HG03139 (cell line): ENCODE data around the gene OR7A17.

ENCODE experiments used
- ATAC-seq: cut with Tn5 transposase; IDR thresholded peaks from one replicate; pipeline ENCODE4 v1.9.1; 2021; ENCODE audit not compliant: unreplicated experiment

OR7A17 gene

DNA sequence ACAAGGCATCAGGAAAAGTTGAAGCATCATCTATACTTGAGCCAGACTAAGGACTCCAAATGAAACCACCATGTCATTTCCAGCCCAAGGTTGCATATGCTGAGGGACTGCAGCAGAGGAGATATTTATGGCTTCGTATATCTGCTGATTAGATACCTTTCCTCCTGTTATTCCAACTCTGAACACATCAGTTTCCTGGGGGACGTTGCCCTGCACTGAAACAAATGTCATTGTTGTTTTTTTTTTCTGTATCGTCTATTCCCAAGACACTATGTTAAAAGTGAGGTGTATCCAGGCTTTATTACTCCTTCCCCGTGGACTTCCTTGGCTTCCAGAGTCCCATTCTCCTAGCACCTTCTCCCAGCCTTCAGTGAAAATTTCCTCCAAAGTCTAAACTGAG is at the start of gene OR7A17:
Gene OR7A17 (minus strand): TSS at position 101 of the 400 bp plus-strand sequence. CDS start 4,777 bp downstream, outside the sequence.
- no peak for ATAC-seq

DNA sequence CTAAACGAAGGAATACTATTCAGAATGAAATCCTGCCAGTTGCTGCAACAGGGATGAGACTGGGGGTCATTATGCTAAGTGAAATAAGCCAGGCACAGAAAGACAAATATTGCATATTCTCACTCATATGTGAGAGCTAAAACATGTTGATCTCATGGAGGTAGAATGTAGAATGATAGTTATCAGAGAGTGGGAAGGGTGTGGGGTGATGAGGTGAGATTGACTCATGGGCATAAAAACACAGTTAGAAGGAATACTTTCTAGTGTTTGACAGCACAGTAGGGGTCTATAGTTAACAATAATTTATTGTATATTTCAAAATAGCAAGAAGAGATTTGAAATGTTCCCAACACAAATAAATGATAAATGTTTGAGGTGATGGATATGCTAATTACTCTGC is 47.6 kb upstream of the OR7A17 start:
- no peak for ATAC-seq

DNA sequence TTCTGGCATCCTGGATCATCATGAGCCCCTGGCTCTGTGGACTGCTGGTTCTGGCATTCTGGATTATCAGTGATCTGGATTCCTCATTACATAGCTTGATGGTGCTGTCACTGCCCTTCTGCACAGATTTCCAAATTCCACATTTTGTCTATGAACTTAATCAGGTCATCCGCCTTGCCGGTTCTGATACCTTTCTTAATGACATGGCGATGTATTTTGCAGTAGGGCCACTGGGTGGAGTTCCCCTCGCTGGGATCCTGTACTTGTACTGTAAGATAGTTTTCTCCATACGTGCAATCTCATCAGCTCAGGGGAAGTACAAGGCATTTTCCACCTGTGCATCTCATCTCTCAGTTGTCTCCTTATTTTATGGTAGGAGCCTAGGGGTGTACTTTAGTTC is 30.9 kb upstream of the OR7A17 start:
- no peak for ATAC-seq

DNA sequence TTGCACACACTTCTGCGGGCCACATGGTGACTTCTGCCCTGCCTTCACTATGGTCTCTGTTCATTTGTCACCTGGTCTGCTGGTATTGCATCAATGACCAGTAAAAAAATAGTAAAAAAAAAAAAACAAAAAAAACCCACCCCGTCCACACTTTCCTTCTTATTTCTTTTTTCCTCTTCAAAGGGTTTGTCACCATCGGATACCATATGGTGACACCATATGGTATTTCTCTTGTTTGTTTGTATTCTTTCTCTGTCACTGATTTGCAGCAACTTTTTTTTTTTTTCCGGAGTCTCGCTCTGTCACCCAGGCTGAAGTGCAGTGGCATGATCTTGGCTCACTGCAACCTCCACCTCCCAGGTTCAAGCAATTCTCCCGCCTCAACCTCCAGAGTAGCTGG is 29.2 kb upstream of the OR7A17 start:
- no peak for ATAC-seq

DNA sequence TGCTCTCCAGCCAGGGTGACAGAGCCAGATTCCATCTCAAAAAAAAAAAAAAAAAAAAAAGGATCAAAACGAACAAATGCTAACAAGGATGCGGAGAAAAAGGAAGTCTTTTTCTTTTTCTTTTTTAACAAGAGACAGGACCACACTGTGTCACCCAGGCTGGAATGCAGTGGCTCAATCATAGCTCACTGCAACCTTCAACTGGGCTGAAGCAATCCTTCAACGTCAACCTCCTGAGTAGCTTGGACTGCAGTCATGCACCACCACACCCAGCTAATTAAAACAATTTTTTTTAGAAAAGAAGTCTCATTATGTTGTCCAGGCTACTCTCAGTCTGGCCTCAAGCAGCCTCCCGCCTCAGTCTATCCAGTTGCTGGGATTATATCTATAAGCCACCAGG is 20.8 kb upstream of the OR7A17 start:
- no peak for ATAC-seq

DNA sequence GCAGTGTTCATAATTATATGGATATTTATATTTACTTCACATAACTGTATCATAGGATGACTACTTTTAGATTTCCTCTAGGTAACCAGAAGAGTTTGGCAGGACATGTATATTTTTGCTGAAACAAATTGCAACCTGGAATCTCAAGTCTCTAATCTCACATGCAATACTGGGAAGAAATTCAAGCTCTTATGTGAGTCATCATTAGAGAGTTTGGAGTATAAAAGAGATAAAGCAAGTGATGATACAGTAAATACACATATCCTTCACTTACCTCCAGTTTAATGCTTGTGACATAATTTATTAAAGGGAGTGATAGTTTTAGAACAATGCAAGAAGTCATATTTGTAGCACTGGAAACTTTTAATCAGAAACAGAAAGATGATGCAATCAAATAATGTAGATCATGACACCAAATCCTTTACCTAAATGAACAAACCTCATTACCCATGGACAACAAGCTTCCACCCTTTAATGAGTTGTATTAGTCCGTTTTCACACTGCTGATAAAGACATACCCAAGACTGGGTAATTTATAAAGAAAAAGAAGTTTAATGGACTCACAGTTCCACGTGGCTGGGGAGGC is 15.8 kb upstream of the OR7A17 start:
- ATAC-seq, result no peak

DNA sequence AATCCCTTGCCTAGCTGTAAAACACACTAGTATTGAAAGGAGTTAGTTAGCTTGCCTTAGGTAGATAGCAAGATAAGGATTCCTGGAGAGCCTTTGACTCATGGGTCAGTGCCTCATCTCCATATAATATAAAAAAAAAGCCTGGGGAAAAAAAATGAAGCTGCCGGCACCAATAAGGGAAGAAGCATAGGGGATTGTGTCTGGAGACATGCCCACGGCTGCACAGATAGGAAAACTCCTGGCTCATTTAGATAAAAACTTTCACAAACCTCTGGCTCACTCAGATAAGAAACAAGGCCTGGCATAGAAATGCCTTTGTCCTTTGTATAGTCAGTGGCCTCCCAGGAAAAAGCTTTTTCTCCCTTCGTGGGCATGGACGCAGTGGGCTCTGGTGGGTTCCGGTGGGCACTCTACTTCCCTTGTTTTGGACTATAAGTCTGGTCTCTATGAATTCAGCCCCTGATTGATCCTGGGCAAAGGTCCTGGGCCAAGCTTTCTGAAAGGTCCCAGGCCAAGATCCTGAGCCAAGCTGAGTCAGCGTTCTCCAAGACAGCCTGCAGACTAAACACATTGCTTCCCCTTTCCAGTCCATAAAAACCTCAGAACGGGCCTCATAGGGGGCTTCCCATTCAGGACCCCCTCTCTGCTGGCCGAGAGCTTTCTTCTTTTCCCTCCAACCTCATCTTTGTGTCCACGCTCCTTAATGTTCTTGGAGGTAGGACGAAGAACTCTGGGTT is 4.9 kb upstream of the OR7A17 start:
- no peak for ATAC-seq

DNA sequence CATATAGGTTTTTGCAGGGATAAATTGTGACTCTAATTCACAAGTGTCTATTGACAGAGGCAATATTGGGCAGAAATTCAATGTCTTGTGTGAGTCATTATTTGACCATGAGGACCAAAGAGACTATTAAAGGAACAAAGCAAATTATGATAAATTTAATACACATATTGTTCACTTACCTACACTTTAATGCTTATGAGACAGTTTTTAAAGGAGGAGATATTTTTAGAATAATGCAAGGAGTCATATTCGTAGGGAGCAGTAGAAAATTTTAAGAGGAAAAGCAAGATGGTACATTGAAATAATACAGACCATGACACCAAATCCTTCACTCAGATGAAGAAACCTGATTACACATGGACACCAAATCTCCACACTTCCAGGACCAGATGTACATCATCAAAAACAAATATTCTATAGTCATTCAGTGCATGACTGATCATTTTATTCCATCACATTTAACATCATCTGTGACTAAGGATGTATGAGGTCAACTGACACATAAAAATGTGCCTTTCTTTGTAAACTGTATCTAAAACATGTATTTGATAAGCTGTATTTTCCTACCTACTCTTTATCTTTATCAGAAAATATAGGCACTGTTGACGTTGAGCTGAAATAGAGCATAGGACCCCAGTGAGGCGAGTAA is 4.2 kb upstream of the OR7A17 start:
- no peak for ATAC-seq

DNA sequence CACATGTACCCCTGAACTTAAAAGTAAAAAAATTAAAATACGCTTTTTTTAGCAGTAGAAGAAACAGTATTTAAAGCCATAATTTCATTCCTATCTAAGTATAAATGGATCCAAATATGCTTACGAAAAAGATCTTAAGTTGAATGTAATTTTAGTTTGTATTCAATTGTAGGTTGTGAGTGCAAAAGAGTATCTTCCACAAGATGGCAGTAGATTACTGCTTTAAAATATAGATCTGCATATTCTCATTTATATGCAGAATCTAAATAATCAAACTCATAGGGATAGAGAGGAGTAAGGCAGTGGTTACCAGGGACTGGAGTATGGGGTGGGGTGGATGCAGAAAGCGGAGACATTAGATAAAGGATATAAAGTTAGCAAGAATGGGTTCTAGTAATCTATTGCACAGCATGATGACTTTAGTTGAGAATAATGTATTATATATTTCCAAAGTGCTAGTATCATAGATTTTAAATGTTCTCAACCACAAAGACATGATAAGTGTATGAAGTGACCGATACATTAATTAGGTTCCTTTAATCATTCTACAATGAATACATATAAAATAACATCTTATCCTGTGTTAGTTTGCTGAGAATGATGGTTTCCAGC is 14.2 kb downstream of the OR7A17 start:
- no peak for ATAC-seq

DNA sequence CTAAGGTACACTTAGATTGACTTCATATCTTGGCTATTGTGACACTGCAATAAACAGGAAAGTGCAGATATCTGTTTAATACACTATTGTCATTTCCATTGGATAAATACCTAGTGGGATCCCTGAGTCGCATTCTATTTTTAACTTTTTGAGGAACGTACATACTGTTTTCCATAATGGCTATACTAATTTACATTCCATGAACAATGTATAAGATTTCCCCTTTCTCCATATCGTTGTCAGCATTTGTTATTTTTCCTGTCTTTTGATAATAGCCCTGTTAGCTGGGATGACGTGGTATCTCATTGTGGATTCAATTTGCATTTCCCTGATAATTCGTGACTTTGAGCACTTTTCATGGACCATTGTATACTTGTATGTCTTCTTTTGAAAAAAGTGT is 17.4 kb downstream of the OR7A17 start:
- no peak for ATAC-seq

DNA sequence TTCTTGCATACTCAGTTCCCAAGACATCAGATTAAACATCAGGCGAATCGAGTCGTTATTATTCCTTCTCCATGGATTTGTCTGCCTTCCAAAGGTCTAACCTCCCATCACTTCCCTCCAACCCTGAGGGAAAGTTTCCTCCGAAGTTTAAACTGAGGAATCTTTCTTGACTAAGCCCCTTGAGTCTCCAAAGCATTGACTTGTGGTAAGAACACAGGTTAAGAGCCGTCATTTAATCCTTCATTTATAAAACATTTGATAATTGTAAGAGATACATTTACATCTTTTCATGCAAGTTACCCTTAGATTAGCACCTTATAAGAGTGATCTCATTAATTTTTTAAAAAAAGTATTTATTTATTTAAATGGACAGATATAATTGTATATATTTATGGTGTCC is 37.1 kb downstream of the OR7A17 start, which contains the start of gene OR7A10:
Gene OR7A10 (minus strand): TSS at position 101 of the 400 bp plus-strand sequence. CDS start 7,045 bp downstream, outside the sequence.
- ATAC-seq, result no peak

DNA sequence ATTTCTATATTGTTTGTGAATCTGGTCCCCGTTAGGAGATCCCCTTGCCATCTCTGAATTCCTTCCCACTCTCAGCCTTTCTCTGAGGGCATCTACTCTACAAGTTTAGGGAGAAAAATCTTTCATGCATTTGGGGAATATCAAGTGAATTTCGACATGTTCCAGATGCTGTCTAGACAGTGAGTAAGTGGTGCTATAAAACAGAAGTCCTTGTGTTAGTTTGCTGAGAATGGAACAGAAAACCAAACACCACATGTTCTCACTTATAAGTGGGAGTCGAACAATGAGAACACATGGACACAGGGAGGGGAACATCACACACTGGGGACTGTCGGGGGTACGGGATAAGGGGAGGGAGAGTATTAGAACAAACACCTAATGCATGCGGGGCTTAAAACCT is 42.4 kb downstream of the OR7A17 start:
- ATAC-seq, result no peak

DNA sequence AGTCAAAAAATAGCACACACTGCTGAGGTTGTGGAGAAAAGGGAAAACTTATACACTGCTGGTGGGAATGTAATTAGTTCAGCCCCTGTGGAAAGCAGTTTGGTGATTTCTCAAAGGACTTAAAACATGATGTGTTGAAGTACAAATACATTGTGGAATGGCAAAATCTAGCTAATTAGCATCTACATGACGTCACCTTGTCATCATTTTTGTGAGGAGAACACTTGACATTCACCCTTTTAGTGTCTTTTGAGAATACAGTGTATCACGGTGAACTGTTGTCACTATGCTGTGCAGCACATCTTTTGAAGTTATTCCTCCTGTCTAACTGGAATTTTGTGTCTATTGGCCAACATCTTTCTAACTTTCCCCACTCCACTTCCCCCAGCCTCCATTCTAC is 42.8 kb downstream of the OR7A17 start:
- ATAC-seq, result no peak

DNA sequence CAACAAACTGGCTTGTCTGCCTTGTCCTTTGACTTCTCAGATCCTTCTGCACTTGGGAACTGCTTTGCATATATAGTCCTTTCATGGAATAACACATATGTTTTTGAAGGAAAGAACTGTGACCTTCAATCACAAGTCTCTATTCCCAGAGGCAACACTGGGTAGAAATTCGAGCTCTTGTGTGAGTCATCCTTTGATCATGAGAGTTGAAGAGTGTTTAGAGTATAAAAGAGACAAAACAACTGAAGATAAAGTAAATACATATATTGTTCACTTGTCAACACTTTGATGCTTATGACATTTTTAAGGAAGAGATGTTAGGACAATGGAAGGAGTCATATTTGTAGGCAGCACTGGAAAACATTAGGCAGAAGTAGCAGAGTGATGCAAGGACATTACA is 45.7 kb downstream of the OR7A17 start:
- no peak for ATAC-seq

DNA sequence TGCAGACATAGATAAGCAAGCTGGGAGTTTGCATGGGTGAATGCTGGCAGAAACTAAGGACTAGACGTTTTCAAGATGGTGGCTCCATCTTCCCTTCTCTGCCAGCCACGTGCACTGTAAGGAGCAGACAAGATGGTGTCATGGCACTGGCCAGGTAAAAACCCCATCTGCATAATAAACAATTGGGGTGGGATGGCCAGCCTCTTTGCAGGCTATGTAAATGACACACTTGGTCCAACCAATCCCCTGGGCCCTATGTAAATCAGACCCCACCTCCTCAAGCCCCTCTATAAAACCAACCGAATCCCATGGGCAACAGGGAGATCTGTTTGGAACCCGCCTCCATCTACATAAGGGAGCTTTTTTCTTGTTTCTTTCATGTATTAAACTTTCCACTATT is 48.5 kb downstream of the OR7A17 start:
- no peak for ATAC-seq

DNA sequence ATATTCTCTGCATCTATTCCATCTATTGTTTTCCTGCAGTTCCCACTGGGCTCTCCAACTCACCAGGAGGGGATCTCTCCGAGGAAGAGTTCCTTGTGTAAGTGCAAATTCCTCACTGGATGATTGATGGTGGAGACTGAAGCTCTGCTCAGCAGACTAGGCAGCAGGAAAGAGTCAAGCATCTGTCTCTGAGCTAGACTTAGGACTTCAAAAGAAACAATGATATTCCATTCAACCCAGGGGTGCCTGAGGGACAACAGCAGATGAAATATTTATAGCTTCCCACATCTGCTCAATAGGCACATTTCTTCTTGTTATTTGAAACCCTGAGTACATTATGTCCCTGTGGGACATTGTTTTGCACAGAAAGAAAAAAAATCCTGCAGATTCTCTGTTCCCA is 50.9 kb downstream of the OR7A17 start, which contains the start of the genes OR7A5 and OR7C1:
Gene OR7A5 (minus strand): TSS at position 175 of the 400 bp plus-strand sequence. CDS start 6,944 bp downstream, outside the sequence.
Gene OR7C1 (minus strand): TSS at position 175 of the 400 bp plus-strand sequence. CDS start 35,049 bp downstream, outside the sequence.
- ATAC-seq, result no peak

DNA sequence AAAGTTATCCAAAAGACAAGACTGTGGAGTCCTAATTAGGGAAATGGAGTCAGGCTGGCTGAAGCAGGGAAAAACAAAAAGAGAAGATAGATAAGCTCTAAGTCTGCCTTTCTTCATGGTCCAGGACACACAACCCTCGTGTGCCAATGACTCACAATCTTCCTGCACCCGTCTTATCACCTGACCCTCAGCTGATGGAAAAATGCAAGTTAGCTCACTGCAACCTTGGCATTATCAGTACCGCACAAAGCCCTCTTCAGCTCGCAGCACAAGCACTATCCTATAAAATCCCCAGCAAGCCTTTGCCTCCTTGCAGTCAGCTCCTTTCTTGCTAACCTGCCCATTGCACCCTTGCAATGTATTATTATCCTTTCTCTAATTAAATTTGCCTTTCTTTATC is 55.2 kb downstream of the OR7A17 start:
- ATAC-seq, result no peak
